HL-60 (cell line): Measurements from ENCODE around the gene TMEM132D.

Experiments
- GABPA ChIP-seq: IDR thresholded peaks from 2 replicates; pipeline ENCODE4 v1.6.1; 2012; ENCODE audit warnings: low read depth
- SPI1 ChIP-seq: IDR thresholded peaks from 2 replicates; pipeline ENCODE4 v1.6.1; 2012; ENCODE audit warnings: low read depth, mild to moderate bottlenecking, borderline replicate concordance
- TF ChIP-seq, protein P1 (sequence below): IDR thresholded peaks from 2 replicates; pipeline ENCODE4 v1.6.1; 2012; ENCODE audit warnings: low read depth; ENCODE audit not compliant: insufficient replicate concordance
- TF ChIP-seq, protein P2 (sequence below): IDR thresholded peaks from one replicate; pipeline ENCODE4 v1.5.1; 2011; ENCODE audit warnings: low read length, control low read depth, inconsistent platforms; ENCODE audit not compliant: insufficient read depth

DNA sequence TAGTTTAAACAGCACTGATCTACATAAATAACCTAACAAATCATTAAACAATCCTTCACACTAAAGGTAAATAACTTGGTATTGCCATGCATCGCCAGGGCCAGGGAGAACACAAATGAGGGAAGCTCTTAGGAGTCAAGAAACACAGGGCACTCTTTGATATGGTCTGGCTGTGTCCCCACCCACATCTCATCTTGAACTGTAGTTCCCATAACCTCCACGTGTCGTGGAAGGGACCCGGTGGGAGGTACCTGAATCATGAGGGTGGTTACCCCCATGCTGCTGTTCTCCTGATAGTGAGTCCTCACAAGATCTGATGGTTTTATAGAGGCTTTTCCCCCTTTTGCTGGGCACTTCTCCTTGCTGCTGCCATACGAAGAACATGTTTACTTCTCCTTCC is 17.3 kb downstream of the TMEM132D start:
- TF ChIP-seq, protein P1, sequence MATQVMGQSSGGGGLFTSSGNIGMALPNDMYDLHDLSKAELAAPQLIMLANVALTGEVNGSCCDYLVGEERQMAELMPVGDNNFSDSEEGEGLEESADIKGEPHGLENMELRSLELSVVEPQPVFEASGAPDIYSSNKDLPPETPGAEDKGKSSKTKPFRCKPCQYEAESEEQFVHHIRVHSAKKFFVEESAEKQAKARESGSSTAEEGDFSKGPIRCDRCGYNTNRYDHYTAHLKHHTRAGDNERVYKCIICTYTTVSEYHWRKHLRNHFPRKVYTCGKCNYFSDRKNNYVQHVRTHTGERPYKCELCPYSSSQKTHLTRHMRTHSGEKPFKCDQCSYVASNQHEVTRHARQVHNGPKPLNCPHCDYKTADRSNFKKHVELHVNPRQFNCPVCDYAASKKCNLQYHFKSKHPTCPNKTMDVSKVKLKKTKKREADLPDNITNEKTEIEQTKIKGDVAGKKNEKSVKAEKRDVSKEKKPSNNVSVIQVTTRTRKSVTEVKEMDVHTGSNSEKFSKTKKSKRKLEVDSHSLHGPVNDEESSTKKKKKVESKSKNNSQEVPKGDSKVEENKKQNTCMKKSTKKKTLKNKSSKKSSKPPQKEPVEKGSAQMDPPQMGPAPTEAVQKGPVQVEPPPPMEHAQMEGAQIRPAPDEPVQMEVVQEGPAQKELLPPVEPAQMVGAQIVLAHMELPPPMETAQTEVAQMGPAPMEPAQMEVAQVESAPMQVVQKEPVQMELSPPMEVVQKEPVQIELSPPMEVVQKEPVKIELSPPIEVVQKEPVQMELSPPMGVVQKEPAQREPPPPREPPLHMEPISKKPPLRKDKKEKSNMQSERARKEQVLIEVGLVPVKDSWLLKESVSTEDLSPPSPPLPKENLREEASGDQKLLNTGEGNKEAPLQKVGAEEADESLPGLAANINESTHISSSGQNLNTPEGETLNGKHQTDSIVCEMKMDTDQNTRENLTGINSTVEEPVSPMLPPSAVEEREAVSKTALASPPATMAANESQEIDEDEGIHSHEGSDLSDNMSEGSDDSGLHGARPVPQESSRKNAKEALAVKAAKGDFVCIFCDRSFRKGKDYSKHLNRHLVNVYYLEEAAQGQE, result no peak
- TF ChIP-seq, protein P2, sequence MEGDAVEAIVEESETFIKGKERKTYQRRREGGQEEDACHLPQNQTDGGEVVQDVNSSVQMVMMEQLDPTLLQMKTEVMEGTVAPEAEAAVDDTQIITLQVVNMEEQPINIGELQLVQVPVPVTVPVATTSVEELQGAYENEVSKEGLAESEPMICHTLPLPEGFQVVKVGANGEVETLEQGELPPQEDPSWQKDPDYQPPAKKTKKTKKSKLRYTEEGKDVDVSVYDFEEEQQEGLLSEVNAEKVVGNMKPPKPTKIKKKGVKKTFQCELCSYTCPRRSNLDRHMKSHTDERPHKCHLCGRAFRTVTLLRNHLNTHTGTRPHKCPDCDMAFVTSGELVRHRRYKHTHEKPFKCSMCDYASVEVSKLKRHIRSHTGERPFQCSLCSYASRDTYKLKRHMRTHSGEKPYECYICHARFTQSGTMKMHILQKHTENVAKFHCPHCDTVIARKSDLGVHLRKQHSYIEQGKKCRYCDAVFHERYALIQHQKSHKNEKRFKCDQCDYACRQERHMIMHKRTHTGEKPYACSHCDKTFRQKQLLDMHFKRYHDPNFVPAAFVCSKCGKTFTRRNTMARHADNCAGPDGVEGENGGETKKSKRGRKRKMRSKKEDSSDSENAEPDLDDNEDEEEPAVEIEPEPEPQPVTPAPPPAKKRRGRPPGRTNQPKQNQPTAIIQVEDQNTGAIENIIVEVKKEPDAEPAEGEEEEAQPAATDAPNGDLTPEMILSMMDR, result no peak
- TF ChIP-seq SPI1 (no peak), GABPA (no peak)
